ENCODE data around the gene ACVR1B.

DNA sequence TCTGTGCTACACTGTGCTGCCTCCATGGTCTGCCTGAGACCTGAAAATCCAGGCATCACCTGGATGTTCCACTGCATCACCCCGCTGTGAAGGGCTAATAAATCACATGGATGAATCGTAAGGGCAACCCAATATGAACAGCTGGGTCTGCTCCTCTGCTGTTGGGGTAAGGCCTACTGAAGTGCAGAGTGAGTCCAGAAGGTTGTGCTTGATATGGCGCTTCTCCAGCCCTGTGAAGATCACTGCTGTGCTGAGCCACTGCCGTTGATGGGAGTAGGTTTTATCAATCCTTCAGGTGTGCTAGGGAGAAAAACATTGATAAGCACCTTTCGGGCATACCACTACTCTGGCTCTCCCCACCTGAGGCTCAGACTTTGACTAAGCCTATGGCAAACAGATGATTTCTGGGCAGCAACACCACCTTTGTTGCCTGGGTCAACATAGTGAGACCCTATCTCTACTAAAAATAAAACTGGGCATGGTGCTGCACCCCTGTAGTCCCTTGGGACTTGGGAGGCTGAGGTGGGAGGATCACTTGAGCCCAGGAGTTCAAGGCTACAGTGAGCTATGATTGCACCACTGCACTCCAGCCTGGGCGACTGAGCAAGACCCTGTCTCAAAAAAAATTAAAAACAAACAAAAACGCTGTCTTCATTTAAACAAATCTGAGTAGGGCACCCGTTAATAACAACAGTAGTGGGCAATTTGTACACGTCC is 42.5 kb upstream of the ACVR1B start:
- no peak for TF ChIP-seq CTCF (IDR thresholded peaks at IDR 0.05; ENCODE audit: low read length)
- no peak for TF ChIP-seq EZH2 (optimal IDR thresholded peaks at IDR 0.05; ENCODE audit: low read depth, low read length)
- no peak for TF ChIP-seq EZH2phosphoT487 (IDR thresholded peaks at IDR 0.05; ENCODE audit: low read length)

Measured in MM.1S (cell line).